Stimulated activated CD4-positive, alpha-beta T cell treated with anti-CD3 and anti-CD28 coated beads, Interleukin-1b, Interleukin-23, amount 100 ng/mL, for 1 hour (primary cell): ENCODE data around the gene KANSL1L.

ENCODE experiments used
- DNase-seq, 2 donors: peaks; one replicate each; pipeline ENCODE4 v3.0.0-alpha.2; 2020; ENCODE audit warnings: low read depth in 2 of 2

KANSL1L gene

GRCh38 chr2:209990838-209991237 is 180.4 kb downstream of the KANSL1L start:
- no peak for DNase-seq

- DNase-seq, result no peak
Observed at GRCh38 chr2:209988010-209988409, 183.2 kb downstream of the KANSL1L start.

GRCh38 chr2:209986415-209986814 is 184.8 kb downstream of the KANSL1L start:
- no peak for DNase-seq

GRCh38 chr2:209985874-209986273 is 185.3 kb downstream of the KANSL1L start:
- DNase-seq, result no peak

GRCh38 chr2:209984291-209984690 is 186.9 kb downstream of the KANSL1L start:
- no peak for DNase-seq

GRCh38 chr2:209977386-209978239 is 193.6 kb downstream of the KANSL1L start:
- no peak for DNase-seq

- DNase-seq, result no peak
Observed at GRCh38 chr2:209976698-209977385, 194.4 kb downstream of the KANSL1L start.

- DNase-seq, result no peak
Observed at GRCh38 chr2:209974576-209974975, 196.6 kb downstream of the KANSL1L start.

- no peak for DNase-seq
Observed at GRCh38 chr2:209973328-209973727, 197.9 kb downstream of the KANSL1L start.
